MM.1S (cell line): ENCODE measurements around the gene KIF20B.

Experiments
- DNase-seq: peaks from one replicate; pipeline ENCODE4 v3.0.0-alpha.2; 2015
- H2AFZ ChIP-seq: fragments of 300-600 bp; sonication (generic); 2 replicates; pipeline ENCODE4 v1.6.0; 2016; ENCODE audit warnings: antibody characterized with exemption, low read length
- H3F3A ChIP-seq: fragments of 300-600 bp; sonication (generic); 2 replicates; pipeline ENCODE4 v1.6.1; 2016; ENCODE audit warnings: mild to moderate bottlenecking, antibody characterized with exemption, low read length, moderate library complexity, mixed read lengths; ENCODE audit not compliant: insufficient read depth
- H3K27ac ChIP-seq: fragments of 300-600 bp; sonication (generic); 2 replicates; pipeline ENCODE4 v1.5.1; 2016; ENCODE audit warnings: mild to moderate bottlenecking, low read length
- H3K27me3 ChIP-seq: fragments of 300-600 bp; sonication (generic); replicated peaks from 2 replicates; pipeline ENCODE4 v1.6.0; 2016; ENCODE audit warnings: low read length; ENCODE audit not compliant: insufficient read depth
- H3K36me3 ChIP-seq: fragments of 300-600 bp; sonication (generic); replicated peaks from 2 replicates; pipeline ENCODE4 v1.6.1; 2016; ENCODE audit warnings: mild to moderate bottlenecking, low read length, mixed read lengths; ENCODE audit not compliant: insufficient read depth
- H3K4me1 ChIP-seq: fragments of 300-600 bp; sonication (generic); 2 replicates; pipeline ENCODE4 v1.6.1; 2016; ENCODE audit warnings: low read length, mixed read lengths
- H3K4me2 ChIP-seq: fragments of 300-600 bp; sonication (generic); 2 replicates; pipeline ENCODE4 v1.6.0; 2016; ENCODE audit warnings: low read depth, low read length
- H3K4me3 ChIP-seq: fragments of 300-600 bp; sonication (generic); 2 replicates; pipeline ENCODE4 v1.5.1; 2016; ENCODE audit warnings: low read length, mixed read lengths
- H3K79me2 ChIP-seq: fragments of 300-600 bp; sonication (generic); 2 replicates; pipeline ENCODE4 v1.6.1; 2016; ENCODE audit warnings: mixed run types, low read length, mixed read lengths
- H3K9ac ChIP-seq: fragments of 300-600 bp; sonication (generic); 2 replicates; pipeline ENCODE4 v1.6.1; 2016; ENCODE audit warnings: low read length, mixed read lengths
- H3K9me2 ChIP-seq: fragments of 300-600 bp; sonication (generic); replicated peaks from 2 replicates; pipeline ENCODE4 v1.6.1; 2016; ENCODE audit warnings: mild to moderate bottlenecking, low read length, mixed read lengths; ENCODE audit not compliant: insufficient read depth
- H3K9me3 ChIP-seq: fragments of 300-600 bp; sonication (generic); replicated peaks from 2 replicates; pipeline ENCODE4 v1.6.1; 2016; ENCODE audit warnings: mild to moderate bottlenecking, low read length, mixed read lengths; ENCODE audit not compliant: insufficient read depth
- H4K20me1 ChIP-seq: fragments of 300-600 bp; sonication (generic); 2 replicates; pipeline ENCODE4 v1.6.1; 2016; ENCODE audit warnings: mild to moderate bottlenecking, low read length, moderate library complexity, mixed read lengths; ENCODE audit not compliant: insufficient read depth
- EZH2 ChIP-seq: fragments of 300-600 bp; sonication (generic); optimal IDR thresholded peaks from 2 replicates; pipeline ENCODE3; 2017; ENCODE audit warnings: low read depth, mild to moderate bottlenecking, antibody characterized with exemption, low read length, mixed read lengths
- EZH2phosphoT487 ChIP-seq: fragments of 300-600 bp; sonication (generic); IDR thresholded peaks from 2 replicates; pipeline ENCODE4 v1.6.1; 2018; ENCODE audit warnings: antibody characterized with exemption, low read length
- TF ChIP-seq, protein P1 (sequence below): fragments of 300-600 bp; sonication (generic); IDR thresholded peaks from 2 replicates; pipeline ENCODE4 v1.5.1; 2016; ENCODE audit warnings: antibody characterized with exemption, low read length, mixed read lengths

Gene KIF20B

DNA sequence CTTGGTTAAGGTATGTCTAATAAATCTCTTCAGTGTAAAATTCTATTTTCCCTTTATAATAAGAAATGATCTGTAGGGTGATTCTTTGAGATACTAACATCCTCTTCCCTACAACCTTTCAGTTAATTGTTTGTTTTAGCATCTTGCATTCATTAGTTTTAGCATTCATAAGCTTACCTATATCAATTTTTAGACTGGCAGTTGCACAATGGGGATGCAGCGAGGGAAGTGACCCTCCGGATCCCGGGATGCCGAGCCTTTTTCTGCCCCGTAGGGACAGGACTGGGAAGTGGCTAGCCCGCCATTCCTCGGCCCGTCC, 508 bp upstream of the KIF20B start:
- Histone ChIP-seq H3K79me2 (peaks cover 44% of the 10 kb centered on the region), H3K4me3 (peak overlapping the region; percentile 93), H3K9ac (peak overlapping the region; percentile 54; the same call in 1 of the 2 replicates), H3K36me3 (no peaks in the 10 kb centered on the region), H3K9me2 (no peaks in the 10 kb centered on the region), H3K27me3 (no peaks in the 10 kb centered on the region), H3F3A (peaks cover 3% of the 10 kb centered on the region; the same call in 1 of the 2 replicates), H3K27ac (peak overlapping the region; percentile 29; the same call in 1 of the 2 replicates), H4K20me1 (no peaks in the 10 kb centered on the region), H3K4me1 (peaks cover 9% of the 10 kb centered on the region), H2AFZ (peak overlapping the region; percentile 93), H3K4me2 (peak overlapping the region; percentile 64), H3K9me3 (no peaks in the 10 kb centered on the region)
- no peak for DNase-seq
- no peak for TF ChIP-seq EZH2
- TF ChIP-seq, protein P1, sequence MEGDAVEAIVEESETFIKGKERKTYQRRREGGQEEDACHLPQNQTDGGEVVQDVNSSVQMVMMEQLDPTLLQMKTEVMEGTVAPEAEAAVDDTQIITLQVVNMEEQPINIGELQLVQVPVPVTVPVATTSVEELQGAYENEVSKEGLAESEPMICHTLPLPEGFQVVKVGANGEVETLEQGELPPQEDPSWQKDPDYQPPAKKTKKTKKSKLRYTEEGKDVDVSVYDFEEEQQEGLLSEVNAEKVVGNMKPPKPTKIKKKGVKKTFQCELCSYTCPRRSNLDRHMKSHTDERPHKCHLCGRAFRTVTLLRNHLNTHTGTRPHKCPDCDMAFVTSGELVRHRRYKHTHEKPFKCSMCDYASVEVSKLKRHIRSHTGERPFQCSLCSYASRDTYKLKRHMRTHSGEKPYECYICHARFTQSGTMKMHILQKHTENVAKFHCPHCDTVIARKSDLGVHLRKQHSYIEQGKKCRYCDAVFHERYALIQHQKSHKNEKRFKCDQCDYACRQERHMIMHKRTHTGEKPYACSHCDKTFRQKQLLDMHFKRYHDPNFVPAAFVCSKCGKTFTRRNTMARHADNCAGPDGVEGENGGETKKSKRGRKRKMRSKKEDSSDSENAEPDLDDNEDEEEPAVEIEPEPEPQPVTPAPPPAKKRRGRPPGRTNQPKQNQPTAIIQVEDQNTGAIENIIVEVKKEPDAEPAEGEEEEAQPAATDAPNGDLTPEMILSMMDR = no peak
- TF ChIP-seq EZH2phosphoT487 = no peak

DNA sequence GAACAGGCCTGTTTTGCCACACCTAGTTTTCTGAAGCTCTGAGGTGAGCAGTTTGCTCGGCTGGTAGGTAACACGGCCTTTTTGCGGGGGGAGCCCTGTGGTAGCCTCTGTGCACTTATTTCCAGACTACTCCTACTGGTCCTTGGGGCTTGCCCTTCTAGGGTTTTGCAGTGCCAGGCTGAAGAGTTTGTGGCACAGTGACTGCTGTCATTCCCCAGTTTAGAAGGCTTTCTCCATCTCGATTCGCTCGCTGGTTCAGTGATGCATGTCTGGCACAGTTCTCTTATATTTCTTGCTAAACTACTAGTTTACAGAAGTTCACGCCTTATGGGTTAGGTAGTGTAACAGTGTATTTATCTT, 711 bp downstream of the KIF20B start:
- DNase-seq = peak; percentile 28
- Histone ChIP-seq H3K4me3 (peak overlapping the region; percentile 93), H4K20me1 (no peaks in the 10 kb centered on the region), H3K9ac (peak overlapping the region; percentile 60), H3K4me1 (peaks cover 9% of the 10 kb centered on the region), H3K9me3 (no peaks in the 10 kb centered on the region), H2AFZ (peak overlapping the region; percentile 72), H3K9me2 (no peaks in the 10 kb centered on the region), H3F3A (peaks cover 3% of the 10 kb centered on the region; the same call in 1 of the 2 replicates), H3K27ac (peak overlapping the region; percentile 34; the same call in 1 of the 2 replicates), H3K79me2 (peaks cover 57% of the 10 kb centered on the region), H3K36me3 (no peaks in the 10 kb centered on the region), H3K4me2 (peak overlapping the region; percentile 76), H3K27me3 (no peaks in the 10 kb centered on the region)
- no peak for TF ChIP-seq EZH2
- TF ChIP-seq, protein P1 = no peak
- no peak for TF ChIP-seq EZH2phosphoT487

DNA sequence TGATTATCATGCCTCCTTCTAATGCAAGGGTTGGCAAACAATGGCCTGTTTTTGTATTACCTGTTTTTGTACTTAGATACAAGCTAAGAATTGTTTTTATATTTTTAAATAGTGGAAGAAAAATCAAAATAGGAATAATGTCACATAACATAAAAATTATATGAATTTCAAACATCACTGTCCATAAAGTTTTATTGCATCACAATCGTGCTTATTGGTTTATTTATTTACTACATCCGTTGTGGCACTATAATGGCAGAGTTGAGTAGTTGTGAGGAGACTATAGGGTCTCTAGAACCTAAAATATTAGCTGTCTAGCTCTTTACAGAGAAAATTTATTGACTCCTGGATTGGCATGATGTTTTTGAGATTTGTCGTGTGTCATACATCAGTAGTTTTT, 4.1 kb downstream of the KIF20B start:
- Histone ChIP-seq H3F3A (peaks cover 3% of the 10 kb centered on the region; the same call in 1 of the 2 replicates), H4K20me1 (no peaks in the 10 kb centered on the region), H3K4me1 (peaks cover 9% of the 10 kb centered on the region), H3K27ac (no peak overlapping the region), H3K4me3 (no peak overlapping the region), H3K9me3 (no peaks in the 10 kb centered on the region), H3K4me2 (no peak overlapping the region), H2AFZ (no peak overlapping the region), H3K27me3 (no peaks in the 10 kb centered on the region), H3K9me2 (no peaks in the 10 kb centered on the region), H3K79me2 (peaks cover 87% of the 10 kb centered on the region), H3K36me3 (no peaks in the 10 kb centered on the region), H3K9ac (no peak overlapping the region)
- no peak for TF ChIP-seq EZH2phosphoT487
- TF ChIP-seq, protein P1 = no peak
- no peak for TF ChIP-seq EZH2
- DNase-seq = no peak
